HG02885 (cell line): ENCODE results near the gene DCTN5.
"Not testable (repeated sequence)": the region's sequence is repeated elsewhere in the genome, so short reads cannot be mapped to it uniquely, and the experiment has no call there.

Experiments used
- ATAC-seq: cut with Tn5 transposase; IDR thresholded peaks from one replicate; pipeline ENCODE4 v1.9.1; 2021; ENCODE audit warnings: mild to moderate bottlenecking; ENCODE audit not compliant: unreplicated experiment, poor library complexity

DCTN5 gene

DNA sequence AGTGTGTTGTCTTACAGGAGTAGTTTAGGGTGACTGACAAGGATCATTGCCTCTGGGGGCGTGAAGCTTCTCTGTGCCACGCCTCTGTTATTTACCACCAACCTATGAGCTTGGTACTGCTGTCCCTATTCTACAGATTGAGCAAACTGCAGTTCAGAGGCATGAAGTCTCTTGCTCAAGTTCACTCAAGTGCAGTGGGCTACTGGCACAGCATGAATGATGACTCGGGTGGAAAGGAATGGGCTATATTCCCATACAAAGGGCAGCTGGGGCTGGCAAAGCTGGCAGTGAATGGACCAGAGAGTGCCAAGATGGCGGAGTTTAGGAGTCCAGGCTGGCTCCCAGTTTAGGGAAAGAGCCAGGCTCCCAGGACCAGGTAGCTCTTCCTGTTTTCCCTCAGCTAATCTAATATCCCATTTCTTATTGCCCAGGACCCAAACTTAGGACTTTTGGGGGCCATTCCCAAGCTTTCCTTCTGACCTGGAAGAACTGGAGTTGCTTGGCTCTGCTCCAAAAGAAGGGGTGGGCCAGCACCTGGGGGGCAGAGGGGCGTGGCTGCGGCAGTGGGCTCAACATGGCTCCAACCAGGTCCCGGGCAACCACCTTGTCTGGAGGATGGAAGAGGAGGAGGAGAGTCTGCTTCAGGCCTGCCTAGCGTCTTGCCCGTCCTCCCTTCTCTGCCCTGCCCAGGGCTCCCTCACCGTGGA lies 50.4 kb downstream of the DCTN5 start:
- ATAC-seq, result no peak

- ATAC-seq, result no peak
These were observed 51.0 kb downstream of the DCTN5 start for GRCh38 chr16:23692190-23692837.

DNA sequence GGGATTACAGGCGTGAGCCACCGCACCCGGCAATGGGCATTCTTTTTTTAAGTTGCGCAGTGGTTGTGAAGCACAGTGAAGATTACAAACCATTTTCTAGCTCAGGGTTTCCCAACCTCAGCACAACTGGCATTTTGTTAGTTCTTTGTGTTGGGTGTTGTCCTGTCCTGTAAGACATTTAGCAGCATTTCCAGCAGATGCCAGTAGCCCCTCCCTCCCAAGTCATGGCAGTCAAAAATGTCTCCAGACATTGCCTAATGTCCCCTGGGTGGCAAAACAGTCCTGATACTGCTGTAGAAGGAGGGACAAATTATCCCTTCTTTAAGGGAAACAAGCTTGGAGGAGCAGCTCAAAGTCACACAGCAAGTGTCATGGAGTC lies 53.0 kb downstream of the DCTN5 start:
- ATAC-seq, result no peak

- no peak for ATAC-seq
These were observed 53.5 kb downstream of the DCTN5 start for GRCh38 chr16:23694644-23695373.

DNA sequence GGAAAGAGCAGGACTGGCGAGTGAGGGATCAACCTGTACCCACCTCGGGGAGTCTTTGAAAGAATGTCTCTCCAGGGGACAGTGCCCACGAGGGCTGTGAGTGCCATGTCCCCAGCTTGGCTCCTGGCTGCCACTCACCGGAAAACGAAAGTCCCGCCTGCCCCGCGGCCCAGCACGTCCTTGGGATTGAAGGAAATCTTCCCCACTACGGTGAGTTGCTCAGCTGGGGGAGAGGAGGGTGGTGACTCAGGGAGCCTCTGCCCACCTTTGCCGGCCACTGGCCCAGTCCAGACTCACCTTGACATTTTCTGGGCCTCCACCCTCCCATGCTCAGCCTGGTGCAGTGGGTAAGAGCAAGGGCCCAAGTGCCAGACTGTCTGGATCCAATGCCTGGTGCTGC lies 54.5 kb downstream of the DCTN5 start:
- ATAC-seq, result no peak

- ATAC-seq, result no peak
These were observed 57.8 kb downstream of the DCTN5 start for GRCh38 chr16:23699100-23699499.

DNA sequence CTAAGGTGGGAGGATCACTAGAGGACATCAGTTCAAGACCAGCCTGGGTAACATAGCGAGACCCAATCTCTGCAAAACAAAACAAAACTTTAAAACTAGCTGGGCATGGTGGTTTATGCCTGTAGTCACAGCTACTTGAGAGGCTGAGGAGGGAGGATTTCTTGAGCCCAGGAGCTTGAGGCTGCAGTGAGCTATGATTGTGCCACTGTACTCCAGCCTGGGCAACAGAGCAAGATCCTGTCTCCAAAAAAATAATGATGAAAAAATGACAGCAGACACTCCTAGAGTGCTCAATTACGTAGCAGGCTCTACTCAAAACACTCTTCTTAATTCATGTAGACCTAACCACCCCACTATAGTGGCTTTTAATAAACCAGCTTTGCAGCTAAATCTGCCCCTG lies 58.8 kb downstream of the DCTN5 start:
- no peak for ATAC-seq

- no peak for ATAC-seq
These were observed 59.2 kb downstream of the DCTN5 start for GRCh38 chr16:23700509-23700908.

- no peak for ATAC-seq
These were observed 59.8 kb downstream of the DCTN5 start for GRCh38 chr16:23701045-23701444.

- ATAC-seq, result no peak
These were observed 61.7 kb downstream of the DCTN5 start for GRCh38 chr16:23702951-23703350.

DNA sequence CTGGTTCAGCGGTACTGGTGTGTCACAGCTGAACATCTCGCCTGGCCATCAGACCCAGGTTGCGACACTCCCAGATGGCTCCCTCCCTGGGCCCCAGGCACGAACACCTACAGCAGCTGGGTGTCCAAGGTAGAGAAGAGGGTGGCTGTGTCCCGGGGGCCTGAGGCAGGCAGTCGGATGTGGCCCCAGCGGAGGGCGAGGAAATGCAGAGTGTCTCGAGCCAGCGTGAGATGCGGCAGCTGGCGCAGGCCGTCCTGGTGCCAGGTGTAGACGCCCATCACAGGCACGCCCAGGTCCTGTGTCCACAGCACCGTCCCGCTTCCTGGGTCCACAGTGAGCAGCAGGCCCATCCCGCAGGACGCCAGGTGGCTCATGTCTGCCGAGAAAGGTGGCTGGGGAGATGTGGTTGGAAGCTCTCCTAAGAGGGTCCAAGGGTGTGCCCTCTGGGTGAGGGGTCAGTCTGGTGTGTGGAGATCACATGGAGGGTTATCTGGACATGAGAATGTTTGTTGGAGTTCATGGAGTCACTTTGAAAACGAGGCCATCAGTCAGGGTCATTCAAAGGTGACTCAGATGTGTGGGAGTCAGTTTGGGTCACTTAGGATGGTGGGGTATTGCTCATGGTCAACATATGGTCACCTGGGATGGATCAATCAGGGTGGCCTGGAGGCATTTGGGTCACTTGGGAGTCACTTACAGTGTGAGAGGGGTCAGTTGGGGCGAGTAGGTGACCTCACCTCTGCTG lies 63.7 kb downstream of the DCTN5 start:
- no peak for ATAC-seq

GRCh38 chr16:23705517-23705902 lies 64.2 kb downstream of the DCTN5 start:
- no peak for ATAC-seq

GRCh38 chr16:23706439-23706838 lies 65.2 kb downstream of the DCTN5 start:
- no peak for ATAC-seq

DNA sequence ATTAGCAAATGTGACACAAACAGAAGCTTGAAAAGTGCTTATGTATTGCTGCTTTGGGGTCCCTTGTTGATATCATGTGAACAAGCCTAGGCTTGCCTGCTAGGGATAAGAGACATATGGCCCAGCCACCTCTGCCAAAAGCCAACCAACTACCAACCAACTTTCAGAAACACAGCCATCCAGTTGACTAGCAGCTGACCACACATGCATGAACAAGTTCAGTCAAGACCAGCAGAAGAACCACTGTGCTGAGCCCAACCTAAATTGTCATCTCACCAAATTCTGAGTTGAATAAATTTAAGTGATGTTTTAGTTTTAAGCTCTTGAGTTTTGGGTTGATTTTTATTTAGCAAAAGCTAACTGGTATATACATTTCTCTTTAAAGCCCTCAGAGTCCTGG lies 68.3 kb downstream of the DCTN5 start:
- no peak for ATAC-seq

GRCh38 chr16:23710008-23710407 lies 68.7 kb downstream of the DCTN5 start:
- ATAC-seq, result no peak

- ATAC-seq, result no peak
These were observed 69.2 kb downstream of the DCTN5 start for GRCh38 chr16:23710504-23710903.

DNA sequence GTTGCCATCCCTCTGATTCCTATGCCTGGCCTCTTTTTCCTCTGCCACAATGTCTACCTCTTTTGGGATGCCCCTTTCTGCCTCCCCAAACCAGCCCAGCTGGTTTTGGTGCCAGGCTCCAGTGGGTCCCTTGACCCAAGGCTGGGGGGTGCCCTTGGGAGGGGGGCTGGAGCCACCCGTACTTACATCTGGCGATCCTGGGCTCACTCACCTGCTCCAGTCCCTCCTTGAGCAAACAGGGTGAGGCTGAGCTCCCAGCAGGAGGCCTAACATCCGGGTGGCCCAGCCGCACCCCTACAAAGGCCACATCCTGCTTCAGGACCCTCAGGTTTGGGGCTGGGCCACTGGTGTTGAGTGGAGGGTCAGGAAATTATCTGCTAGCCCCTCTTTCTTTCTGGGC lies 70.5 kb downstream of the DCTN5 start:
- no peak for ATAC-seq

DNA sequence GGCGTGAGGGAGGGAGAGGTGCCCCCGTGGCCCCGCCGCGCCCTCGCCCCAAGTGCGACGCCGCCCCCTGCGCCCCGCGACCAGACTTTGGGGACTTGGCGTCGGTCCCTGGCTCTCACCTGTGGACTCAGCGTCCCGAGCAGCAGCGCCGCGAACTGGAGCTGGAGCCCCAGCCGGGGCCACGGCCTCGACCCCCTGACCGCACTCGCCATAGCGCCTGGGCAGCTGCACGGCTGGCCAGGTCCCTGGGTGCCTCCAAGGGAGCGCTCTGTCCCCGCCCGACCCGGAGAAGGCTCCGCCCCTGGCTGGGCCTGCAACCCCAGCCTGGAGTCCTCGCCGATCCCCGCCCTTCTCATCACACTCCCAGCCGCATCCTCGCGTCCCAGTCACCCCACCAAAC lies 71.7 kb downstream of the DCTN5 start, which contains the start of gene ERN2:
Gene ERN2, minus strand, starts transcription at position 247 of the 400 bp plus-strand sequence. Its CDS starts 35 bp downstream, at position 212.
- ATAC-seq, result no peak

- ATAC-seq, result no peak
These were observed 75.2 kb downstream of the DCTN5 start for GRCh38 chr16:23716484-23716883.

DNA sequence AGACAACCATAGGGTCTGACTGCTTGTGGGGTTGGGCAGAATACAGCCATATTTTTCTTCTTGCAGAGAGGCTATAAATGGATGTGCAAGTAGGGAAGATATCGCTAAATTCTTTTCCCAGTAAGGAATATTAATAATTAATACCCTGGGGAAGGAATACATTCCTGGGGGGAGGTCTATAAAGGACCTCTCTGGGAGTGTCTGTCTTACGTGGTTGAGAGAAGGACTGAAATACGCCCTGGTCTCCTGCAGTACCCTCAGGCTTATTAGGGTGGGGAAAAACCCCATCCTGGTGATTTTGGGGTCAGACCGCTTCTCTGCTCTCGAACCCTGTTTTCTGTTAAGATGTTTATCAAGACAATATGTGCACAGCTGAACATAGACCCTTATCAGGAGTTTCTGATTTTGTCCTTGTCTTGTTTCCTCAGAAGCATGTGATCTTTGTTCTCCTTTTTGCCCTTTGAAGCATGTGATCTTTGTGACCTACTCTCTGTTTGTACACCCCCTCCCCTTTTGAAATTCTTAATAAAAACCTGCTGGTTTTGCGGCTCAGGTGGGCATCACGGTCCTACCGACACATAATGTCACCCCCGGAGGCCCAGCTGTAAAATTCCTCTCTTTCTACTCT lies 81.5 kb downstream of the DCTN5 start:
- not testable (repeated sequence) for ATAC-seq
